IPS-20b (cell line): ENCODE data around the gene BSPH1.
"Not testable (repeated sequence)": the region's sequence is repeated elsewhere in the genome, so short reads cannot be mapped to it uniquely, and the experiment has no call there.

Source experiments
- H3K27ac ChIP-seq: one replicate; pipeline ENCODE4 v1.5.1; 2013; ENCODE audit warnings: low read length
- H3K27me3 ChIP-seq: 2 replicates; pipeline ENCODE4 v1.6.1; 2013; ENCODE audit warnings: mild to moderate bottlenecking, low read length, inconsistent platforms; ENCODE audit not compliant: insufficient read depth
- H3K36me3 ChIP-seq: 2 replicates; pipeline ENCODE4 v1.6.1; 2013; ENCODE audit warnings: low read depth, mild to moderate bottlenecking, inconsistent platforms, low read length, moderate library complexity; ENCODE audit not compliant: insufficient read depth
- H3K4me1 ChIP-seq: 2 replicates; pipeline ENCODE4 v1.6.1; 2013; ENCODE audit warnings: mild to moderate bottlenecking, control low read depth, inconsistent platforms, low read length, moderate library complexity; ENCODE audit not compliant: insufficient read depth
- H3K4me3 ChIP-seq: 2 replicates; pipeline ENCODE4 v1.5.1; 2013; ENCODE audit warnings: mild to moderate bottlenecking, low read length, inconsistent platforms
- H3K9ac ChIP-seq: 2 replicates; pipeline ENCODE4 v1.6.1; 2013; ENCODE audit warnings: low read depth, mild to moderate bottlenecking, inconsistent platforms, low read length, moderate library complexity
- H3K9me3 ChIP-seq: 2 replicates; pipeline ENCODE4 v1.6.1; 2013; ENCODE audit warnings: mild to moderate bottlenecking, low read depth, low read length, inconsistent platforms; ENCODE audit not compliant: insufficient read depth

BSPH1 gene

DNA sequence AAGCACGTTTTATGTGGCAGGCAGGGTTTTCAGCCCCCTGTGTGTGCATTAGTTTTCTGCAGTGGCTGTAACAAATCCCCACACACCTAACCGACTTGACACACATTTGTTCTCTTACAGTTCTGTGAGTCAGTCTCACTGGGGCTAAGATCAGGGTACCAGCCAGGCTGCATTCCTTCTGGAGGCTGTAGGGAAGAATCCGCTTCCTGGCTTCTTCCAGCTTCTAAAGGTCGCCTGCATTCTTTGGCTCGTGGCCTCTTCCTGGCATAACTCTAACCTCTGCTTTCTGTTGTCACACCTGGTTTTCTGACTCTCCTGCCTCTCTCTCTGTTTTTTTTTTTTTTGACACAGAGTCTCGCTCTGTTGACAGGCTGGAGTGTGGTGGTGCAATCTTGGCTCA lies 8.9 kb upstream of the BSPH1 start:
- Histone ChIP-seq H3K36me3 (no peaks in the 10 kb centered on the region), H3K9ac (no peak overlapping the region), H3K27me3 (no peaks in the 10 kb centered on the region), H3K4me1 (no peaks in the 10 kb centered on the region), H3K27ac (no peak overlapping the region), H3K9me3 (no peaks in the 10 kb centered on the region), H3K4me3 (no peak overlapping the region)

DNA sequence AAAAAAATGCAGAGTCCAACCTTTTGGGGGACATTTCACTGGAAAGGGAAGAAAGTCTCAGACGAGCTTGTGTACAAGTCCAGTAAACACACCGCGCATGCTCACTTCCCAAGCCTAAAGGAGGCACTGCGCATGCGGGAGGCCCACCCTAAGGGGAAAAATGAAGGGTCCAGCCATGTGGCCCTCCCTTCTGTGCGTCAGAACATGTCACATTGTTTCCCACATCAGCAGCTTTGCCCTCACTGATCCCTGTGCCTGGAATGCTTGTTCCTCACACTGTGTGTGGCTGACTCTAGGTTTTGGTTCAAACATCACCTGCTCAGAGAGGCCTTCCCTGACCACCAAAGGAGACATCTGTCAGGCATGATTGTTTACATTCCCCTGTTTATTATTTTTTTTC lies 6.8 kb upstream of the BSPH1 start:
- Histone ChIP-seq H3K4me3 (no peak overlapping the region), H3K27me3 (no peaks in the 10 kb centered on the region)

GRCh38 chr19:47996230-47996727 lies 4.3 kb upstream of the BSPH1 start:
- H3K27ac ChIP-seq: no peak overlapping the region
- no peaks in the 10 kb centered on the region for H3K4me1 ChIP-seq
- no peak overlapping the region for H3K9ac ChIP-seq
- no peak overlapping the region for H3K4me3 ChIP-seq
- H3K36me3 ChIP-seq: no peaks in the 10 kb centered on the region
- no peaks in the 10 kb centered on the region for H3K27me3 ChIP-seq
- H3K9me3 ChIP-seq: no peaks in the 10 kb centered on the region

More for the DNA sequence above, 6.8 kb upstream of the BSPH1 start:
- Histone ChIP-seq H3K27ac (no peak overlapping the region), H3K36me3 (no peaks in the 10 kb centered on the region), H3K4me1 (no peaks in the 10 kb centered on the region), H3K9ac (no peak overlapping the region), H3K9me3 (no peaks in the 10 kb centered on the region)

- Histone ChIP-seq H3K9ac (no peak within 1 kb of the TSS), H3K4me1 (no peaks in the 10 kb centered on the region), H3K27me3 (no peaks in the 10 kb centered on the region), H3K4me3 (no peak within 1 kb of the TSS), H3K36me3 (no peaks in the 10 kb centered on the region), H3K9me3 (no peaks in the 10 kb centered on the region), H3K27ac (no peak within 1 kb of the TSS)
These were observed 2.3 kb upstream of the BSPH1 start, which contains the start of gene ELSPBP1 for GRCh38 chr19:47994209-47994802. Gene ELSPBP1, plus strand, starts transcription at chr19:47994632. Its CDS starts 14,036 bp downstream, at chr19:48008668.

DNA sequence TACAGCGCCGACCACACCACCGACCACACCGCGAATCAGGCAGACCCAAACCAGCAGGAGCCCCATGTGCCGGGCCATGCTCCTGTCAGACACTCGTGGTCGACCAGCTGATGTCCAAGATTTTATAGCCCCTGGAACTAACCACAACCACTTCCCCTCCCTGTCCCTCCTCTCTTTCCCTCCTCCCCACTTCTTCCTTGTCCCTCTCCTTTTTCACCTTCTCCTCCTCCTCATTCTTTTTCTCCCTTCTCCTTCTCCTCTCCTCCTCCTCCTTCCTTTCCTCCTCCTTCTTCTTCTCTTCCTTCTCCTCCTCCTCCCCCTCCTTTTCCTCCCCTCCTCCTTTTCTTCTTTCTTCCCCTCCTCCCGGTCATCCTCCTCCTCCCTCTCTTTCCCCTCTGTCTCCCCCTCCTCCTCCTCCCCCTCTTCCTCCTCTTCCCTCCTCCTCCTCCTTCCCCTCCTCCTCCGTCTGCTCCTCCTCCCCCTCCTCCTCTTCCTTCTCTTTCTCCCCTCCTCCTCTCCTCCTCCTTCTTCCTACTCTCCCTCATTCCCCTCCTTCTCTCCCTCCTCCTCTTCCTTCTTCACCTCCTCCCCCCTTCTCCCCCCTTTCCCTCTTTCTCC lies 670 bp downstream of the BSPH1 start:
- H3K4me1 ChIP-seq: no peaks in the 10 kb centered on the region
- H3K27ac ChIP-seq: no peak overlapping the region
- H3K4me3 ChIP-seq: no peak overlapping the region
- H3K9ac ChIP-seq: no peak overlapping the region
- H3K27me3 ChIP-seq: no peaks in the 10 kb centered on the region
- no peaks in the 10 kb centered on the region for H3K36me3 ChIP-seq
- no peaks in the 10 kb centered on the region for H3K9me3 ChIP-seq

GRCh38 chr19:47973529-47973928 lies 18.4 kb downstream of the BSPH1 start:
- H3K4me3 ChIP-seq: no peak overlapping the region
- H3K4me1 ChIP-seq: no peaks in the 10 kb centered on the region
- H3K9me3 ChIP-seq: no peaks in the 10 kb centered on the region; the same call in 1 of the 2 replicates
- H3K36me3 ChIP-seq: no peaks in the 10 kb centered on the region
- H3K9ac ChIP-seq: no peak overlapping the region
- no peaks in the 10 kb centered on the region for H3K27me3 ChIP-seq
- no peak overlapping the region for H3K27ac ChIP-seq

- H3K9ac ChIP-seq, H3K27ac ChIP-seq, H3K4me1 ChIP-seq, H3K36me3 ChIP-seq, H3K4me3 ChIP-seq, H3K9me3 ChIP-seq, H3K27me3 ChIP-seq: not testable (repeated sequence)
These were observed 36.0 kb downstream of the BSPH1 start for GRCh38 chr19:47955936-47956335.

DNA sequence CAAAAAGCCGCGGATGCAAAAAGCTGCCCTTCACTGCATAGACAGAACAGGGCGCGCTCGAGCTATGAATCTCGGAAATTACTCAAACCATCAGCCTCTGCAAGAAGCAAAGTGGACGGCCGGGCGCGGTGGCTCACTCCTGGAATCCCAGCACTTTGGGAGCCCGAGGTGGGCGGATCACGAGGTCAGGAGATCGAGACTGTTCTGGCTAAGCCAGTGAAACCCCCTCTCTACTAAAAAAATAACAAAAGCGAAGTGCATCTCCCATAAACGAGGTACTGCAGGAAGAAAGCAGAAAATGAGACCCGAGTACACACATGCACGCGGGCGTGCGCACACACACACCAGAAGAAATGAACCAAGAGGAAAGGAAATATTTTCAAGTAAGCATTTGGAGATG lies 39.8 kb downstream of the BSPH1 start:
- not testable (repeated sequence) for H3K9me3 ChIP-seq, H3K27ac ChIP-seq, H3K4me3 ChIP-seq, H3K27me3 ChIP-seq, H3K9ac ChIP-seq, H3K4me1 ChIP-seq, H3K36me3 ChIP-seq

DNA sequence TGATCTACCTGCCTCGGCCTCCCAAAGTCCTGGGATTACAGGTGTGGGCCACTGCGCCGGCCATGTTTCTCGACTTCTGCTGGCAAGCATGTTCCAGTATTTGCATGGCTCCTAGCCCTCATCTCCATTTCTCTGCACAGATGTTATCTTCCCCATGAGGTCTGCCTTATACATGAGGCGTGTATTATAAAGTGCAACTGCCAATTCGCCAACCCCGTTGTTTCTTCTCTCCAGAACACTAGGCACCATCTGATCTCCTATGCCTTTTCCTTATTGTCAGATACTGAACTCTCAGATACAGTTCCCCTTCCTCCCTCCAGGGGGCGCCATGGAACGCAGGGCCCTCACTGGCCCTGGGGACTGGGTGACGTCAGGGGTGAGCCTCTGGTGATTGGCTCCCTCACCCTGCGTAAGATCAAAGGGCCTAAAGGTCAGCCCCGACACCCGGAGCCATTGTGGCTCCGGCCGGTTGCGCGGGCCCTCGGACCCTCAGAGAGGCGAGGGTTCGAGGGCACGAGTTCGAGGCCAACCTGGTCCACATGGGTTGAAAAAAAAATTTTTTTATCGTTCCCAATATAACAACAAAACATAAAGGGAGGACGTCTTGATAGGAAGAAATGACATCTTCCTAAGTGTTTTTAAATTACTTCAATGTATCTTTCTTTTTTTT lies 42.0 kb downstream of the BSPH1 start:
- not testable (repeated sequence) for H3K27ac ChIP-seq, H3K27me3 ChIP-seq, H3K9me3 ChIP-seq, H3K4me1 ChIP-seq, H3K4me3 ChIP-seq, H3K9ac ChIP-seq, H3K36me3 ChIP-seq

DNA sequence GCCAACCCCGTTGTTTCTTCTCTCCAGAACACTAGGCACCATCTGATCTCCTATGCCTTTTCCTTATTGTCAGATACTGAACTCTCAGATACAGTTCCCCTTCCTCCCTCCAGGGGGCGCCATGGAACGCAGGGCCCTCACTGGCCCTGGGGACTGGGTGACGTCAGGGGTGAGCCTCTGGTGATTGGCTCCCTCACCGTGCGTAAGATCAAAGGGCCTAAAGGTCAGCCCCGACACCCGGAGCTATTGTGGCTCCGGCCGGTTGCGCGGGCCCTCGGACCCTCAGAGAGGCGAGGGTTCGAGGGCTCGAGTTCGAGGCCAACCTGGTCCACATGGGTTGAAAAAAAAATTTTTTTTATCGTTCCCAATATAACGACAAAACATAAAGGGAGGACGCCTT lies 63.4 kb downstream of the BSPH1 start:
- H3K4me3 ChIP-seq, H3K27ac ChIP-seq, H3K9ac ChIP-seq, H3K4me1 ChIP-seq, H3K27me3 ChIP-seq, H3K9me3 ChIP-seq, H3K36me3 ChIP-seq: not testable (repeated sequence)

DNA sequence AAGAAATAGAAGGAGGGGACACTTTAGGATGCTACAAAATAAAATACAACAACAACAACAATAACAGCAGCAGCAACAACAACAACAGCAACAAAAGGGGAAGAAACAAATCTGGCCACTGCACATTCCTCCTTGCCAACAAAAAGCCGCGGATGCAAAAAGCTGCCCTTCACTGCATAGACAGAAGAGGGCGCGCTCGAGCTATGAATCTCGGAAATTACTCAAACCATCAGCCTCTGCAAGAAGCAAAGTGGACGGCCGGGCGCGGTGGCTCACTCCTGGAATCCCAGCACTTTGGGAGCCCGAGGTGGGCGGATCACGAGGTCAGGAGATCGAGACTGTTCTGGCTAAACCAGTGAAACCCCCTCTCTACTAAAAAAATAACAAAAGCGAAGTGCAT lies 71.9 kb downstream of the BSPH1 start:
- H3K9ac ChIP-seq, H3K4me1 ChIP-seq, H3K36me3 ChIP-seq, H3K27ac ChIP-seq, H3K4me3 ChIP-seq, H3K27me3 ChIP-seq, H3K9me3 ChIP-seq: not testable (repeated sequence)
